Measurements from ENCODE around the gene KCNJ4.
"Not testable (repeated sequence)": the region's sequence is repeated elsewhere in the genome, so short reads cannot be mapped to it uniquely, and the experiment has no call there.

The KCNJ4 gene

DNA sequence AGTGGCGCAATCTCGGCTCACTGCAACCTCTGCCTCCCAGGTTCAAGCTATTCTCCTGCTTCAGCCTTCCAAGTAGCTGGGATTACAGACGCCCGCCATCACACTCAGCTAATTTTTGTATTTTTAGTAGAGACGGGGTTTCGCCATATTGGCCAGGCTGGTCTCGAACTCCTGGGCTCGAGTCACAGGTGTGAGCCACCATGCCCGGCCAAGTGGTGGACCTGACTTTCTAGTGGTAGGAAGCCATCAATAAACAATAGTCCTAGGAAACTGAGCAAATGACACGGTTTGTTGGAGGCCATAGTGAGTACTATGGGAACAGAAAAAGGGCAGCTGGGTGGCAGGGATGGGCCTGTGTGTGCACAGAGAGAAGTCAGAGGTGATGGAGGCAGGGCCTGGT is 15.2 kb upstream of the KCNJ4 start:
- DNase-seq (ENCODE audit: low read depth): not testable (repeated sequence)

DNA sequence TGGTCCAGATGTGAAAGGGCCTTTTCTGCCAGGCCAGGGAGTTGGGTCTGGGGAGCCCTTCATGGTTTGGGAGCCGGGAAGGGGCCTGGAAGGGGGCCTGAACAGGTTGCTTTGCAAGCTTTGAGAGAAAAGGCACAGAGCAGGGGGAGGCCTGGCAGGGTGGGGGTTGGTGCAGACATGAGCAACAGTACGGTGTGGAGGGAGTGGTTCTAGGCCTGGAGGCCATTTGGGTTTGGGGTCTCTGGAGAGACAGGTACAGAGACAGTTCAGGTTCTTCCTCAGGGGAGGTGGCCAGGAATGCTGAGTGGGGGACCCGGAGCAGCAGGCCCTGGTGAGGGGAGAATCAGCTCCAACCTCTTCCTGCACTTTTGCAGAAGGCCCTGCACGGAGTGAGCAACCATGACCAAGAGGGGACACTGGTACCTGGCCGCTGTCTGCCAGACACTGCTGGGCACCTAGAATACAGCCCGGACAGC is 14.3 kb upstream of the KCNJ4 start:
- no peak for DNase-seq (ENCODE audit: low read depth)

DNA sequence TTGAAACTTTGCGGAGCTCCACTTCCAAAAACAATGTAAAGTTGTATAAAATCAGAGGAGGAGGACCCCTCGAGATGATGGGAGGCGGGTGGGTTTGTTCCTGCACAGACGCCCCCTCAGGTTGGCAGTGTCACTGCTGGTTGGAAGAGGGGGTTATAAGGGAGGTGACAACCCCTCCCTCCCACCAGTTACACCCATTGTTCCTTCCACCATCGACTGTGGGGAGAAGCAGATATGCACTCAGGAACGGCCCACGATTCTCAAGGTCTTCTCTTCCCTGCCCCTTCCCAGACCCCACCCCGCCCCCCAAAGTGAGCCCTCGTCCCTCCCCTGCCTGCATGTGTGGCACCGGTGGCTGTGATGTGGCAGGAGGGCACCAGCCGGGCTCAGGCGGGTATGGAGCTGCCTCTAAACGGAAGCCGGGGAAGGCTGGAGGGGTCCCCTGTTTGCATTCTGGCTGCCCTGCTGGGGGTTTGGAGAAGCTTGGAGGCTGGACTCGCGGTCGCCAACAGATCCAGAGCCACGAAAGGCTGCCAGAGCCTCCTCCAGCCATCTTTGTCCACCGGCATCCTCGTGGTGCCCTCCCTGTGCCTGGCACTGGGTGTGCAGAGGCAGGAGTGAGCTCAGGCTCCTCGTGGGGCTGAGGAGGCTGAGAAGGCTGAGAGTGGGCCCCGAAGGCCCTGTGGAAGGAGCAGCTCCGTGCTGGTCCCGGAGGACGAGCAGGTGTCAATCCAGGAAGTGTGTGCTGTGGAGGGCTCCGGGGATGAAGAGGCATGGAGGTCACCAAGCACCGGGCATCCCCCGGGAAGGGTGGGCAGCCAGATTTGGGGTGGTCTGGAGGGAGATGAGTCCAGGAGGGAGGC is 13.7 kb upstream of the KCNJ4 start:
- no peak for DNase-seq (ENCODE audit: low read depth)

GRCh38 chr22:38467904-38468442 is 13.0 kb upstream of the KCNJ4 start, which contains the start of gene KDELR3:
Gene KDELR3 (plus strand): TSS chr22:38468096. CDS start chr22:38468234, 138 bp downstream.
- no peak for DNase-seq (ENCODE audit: low read depth)

DNA sequence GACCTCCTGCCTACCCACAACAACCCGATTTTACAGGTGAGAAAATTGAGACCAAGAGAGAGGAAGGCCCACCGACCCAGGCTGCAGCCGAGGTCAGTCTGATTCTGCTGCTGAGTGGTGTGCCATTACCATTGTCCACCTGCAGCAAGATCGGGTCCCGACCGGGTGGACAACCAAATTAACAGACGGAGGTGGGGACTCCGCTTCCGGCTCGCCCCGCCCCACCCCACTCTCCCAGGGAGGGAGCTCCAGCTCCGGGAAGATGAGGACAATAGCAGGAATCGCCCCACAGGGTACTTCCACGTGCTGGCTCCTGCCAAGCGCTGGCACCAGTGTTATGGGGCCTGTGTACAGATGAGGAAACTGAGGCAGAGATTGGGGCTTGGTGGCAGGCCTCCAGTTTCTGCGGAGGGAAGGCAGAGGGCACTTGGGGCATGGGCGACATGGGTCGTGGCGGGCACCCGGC is 12.5 kb upstream of the KCNJ4 start:
- DNase-seq (ENCODE audit: low read depth): no peak

GRCh38 chr22:38465673-38466490 is 10.9 kb upstream of the KCNJ4 start:
- DNase-seq (ENCODE audit: low read depth): no peak

DNA sequence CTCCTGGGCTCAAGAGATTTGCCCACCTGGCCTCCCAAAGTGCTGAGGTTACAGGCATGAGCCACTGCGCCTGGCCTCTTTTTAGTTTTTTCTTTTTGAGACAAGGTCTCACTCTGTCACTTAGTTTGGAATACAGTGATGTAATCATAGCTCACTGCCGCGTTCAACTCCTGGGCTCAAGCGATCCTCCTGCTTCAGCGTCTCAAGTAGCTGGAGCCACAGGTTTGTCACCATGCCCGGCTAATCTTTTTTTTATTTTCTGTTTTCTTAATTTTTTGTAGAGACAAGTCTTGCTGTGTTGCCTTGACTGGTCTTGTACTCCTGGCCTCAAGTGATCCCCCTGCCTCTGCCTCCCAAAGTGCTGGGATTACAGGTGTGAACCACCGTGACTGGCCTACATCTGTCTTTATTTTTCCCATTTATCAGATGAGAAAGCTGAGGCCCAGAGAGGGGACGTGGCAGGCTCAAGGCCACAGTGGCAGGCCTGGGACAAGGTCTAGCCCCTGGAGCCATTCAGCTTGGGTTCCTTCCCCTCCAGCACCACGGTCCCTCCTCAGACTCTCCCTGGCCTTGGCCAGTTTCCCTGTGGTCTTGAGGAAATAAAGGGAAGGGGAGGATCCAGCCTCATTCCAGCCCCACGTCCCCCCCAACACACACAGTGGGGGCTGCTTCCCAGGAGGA is 10.1 kb upstream of the KCNJ4 start:
- DNase-seq (ENCODE audit: low read depth): no peak

DNA sequence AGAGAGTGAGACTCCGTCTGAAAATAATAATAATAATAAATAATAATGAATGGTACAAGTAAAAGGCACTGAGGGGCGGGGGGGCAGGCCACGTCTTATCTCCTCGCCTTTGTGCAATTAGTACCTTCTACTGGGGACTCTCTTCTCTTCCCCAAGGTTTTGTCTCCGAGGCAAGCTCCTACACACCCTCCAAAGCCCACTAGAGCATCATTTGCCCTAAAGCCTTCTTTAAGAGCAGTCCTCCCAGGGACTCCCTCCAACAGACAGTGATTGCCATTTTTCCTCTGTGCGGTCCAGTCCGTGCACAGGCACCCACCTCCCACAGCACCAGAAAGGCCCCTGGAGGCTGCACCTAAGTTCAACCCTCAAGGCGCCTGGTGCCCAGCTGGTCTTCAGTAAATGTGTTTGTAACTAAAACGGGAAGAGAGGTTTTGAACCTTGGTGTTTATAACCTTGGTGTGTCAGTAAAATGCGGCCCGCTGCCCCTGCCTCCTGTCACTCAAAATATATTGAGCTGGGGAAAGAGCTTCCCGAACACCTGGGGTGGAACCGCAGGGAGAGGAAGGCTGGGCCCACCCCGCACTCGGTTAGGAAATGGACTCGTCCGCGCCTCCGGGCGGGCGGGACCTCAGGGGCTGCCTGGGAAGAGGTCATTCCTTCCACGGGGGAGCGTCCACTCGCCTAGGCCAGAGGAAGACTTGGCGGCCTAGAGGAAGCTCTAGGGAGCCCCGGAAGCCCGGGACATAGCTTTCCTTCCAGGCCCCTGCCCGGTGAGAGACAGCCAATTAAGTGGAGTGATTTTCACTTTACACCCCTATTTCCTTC is 8.2 kb upstream of the KCNJ4 start:
- no peak for DNase-seq (ENCODE audit: low read depth)

DNA sequence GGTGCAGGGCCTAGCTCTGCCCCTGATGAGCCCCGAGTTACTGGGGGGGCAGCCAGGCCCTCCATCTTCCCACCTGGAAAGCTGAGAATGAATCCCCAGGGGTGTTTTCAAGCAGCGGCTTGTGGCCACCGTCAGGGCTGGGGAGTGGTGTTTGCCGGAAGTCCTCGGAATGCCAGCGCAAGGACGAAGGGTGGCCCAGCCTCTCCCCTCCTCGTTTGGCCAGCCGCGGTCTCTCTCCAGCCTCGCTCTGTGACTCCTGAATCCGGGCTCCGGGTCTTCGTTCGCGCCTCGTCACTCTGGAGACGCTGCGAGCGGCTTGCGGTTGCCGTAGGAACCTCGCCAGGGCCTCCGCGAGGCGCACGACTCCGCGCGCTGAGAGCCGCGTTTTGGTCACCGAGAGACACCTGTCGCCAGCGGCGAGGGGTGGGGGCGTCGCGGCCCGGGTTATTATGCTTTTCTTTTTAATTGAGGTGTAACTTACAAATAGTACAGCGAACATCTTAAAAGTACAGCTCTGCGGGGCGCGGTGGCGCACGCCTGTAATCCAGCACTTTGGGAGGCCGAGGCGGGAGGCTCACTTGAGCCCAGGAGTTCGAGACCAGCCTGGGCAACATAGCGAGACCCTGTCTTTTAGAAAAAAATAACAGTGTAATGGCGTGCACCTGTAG is 6.5 kb upstream of the KCNJ4 start:
- no peak for DNase-seq (ENCODE audit: low read depth)

DNA sequence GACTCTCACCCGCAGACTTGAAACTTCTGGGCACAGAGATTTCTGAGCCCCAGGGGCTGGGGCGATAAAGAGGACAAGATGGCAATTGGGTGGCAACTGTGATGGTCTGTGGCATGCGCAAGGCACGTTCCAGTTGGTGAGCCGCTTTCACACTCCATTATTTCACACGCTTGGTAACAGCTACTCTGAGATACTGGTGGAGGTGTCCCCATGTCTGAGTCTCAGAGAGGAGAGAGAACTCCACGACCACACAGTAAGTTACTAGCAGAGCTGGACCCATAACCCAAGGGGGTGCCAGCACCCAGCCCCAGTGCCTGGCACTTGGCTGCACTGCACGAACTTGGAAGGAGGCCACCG is 6.0 kb upstream of the KCNJ4 start:
- DNase-seq (ENCODE audit: low read depth): no peak

DNA sequence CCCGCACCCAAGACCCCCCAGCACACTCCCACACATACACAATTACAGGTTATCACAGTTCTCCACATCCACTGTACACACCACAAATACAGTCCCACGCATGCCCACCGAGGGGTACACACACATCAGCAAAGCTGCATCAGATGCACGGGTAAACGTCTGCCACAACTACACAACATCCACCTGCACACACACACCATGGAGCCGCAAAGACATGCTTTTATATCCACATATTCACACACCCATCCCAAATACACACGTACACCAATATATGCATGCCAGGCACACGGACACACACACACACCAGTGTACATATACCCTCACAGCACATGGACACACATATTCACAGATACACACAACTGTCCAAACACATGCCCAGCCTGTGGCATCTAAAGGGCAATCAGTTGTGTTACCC is 5.4 kb upstream of the KCNJ4 start:
- DNase-seq (ENCODE audit: low read depth): no peak

DNA sequence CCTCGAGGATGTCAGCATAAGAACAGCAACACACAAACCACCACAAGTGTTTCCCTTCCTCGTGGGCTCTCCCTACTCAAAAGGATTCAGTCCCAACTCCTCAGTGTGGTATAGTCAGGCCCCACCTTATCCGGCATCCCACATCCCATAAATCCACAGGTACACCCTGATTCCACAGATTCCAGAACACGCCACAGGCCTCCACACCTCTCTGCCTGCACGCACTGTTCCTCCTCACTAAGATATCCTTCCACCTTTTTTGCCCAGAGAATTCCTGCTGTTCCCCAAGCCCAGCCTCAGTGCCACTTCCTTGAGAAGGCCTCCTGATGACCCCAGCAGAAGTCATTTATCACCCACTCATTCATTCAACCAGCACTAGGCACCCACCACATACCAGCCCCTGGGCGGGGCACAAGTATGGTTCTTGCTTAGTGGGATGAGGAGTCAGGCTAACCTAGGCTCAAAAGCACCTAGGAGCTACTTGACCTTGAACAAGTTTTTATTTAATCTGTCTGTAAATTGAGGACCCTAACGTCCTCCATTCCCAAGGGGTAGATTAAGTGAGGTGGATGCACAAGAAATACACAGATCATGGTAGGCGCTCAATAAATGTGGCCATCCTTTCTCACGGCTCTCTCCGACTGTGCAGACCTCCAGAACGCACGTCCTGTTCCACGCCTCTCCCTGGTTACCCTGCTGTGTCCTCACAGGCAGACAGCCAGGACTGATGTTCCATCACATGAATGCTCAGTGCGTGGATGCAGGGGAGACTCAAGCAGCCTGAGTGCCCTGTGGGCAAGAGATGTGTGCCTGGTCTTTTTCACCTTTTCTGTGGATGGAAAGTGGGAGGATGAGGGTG is 2.1 kb upstream of the KCNJ4 start:
- no peak for DNase-seq (ENCODE audit: low read depth)

DNA sequence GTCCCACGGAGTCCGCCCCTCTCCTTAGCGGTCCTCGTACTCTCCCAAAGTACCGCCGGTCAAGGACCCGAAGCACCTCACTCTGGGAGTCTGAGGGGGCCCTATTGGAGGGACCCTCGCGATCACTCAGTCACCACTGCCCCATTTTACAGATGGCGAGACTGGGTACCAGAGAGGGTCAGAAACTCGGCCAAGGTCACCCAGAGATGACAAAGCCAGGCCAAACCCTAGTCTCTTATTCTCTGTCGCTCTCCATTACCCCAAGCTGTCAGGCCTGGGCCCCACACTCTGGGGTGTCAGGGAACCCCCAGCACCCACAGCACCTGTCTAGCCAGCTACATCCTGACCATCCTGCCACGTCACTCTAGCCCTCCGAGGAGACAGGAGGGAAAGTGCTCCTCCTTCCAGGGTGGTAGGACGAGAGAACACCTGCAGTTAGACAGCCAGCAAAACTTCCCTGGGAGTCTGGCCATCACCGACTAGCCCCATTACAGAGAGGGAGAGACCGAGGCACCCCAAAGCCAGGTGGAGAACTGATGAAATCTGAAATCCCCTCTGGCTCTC is 1.4 kb upstream of the KCNJ4 start:
- DNase-seq (ENCODE audit: low read depth): no peak

- no peak for DNase-seq (ENCODE audit: low read depth)
Measured at GRCh38 chr22:38455530-38456271, 702 bp upstream of the KCNJ4 start.

DNA sequence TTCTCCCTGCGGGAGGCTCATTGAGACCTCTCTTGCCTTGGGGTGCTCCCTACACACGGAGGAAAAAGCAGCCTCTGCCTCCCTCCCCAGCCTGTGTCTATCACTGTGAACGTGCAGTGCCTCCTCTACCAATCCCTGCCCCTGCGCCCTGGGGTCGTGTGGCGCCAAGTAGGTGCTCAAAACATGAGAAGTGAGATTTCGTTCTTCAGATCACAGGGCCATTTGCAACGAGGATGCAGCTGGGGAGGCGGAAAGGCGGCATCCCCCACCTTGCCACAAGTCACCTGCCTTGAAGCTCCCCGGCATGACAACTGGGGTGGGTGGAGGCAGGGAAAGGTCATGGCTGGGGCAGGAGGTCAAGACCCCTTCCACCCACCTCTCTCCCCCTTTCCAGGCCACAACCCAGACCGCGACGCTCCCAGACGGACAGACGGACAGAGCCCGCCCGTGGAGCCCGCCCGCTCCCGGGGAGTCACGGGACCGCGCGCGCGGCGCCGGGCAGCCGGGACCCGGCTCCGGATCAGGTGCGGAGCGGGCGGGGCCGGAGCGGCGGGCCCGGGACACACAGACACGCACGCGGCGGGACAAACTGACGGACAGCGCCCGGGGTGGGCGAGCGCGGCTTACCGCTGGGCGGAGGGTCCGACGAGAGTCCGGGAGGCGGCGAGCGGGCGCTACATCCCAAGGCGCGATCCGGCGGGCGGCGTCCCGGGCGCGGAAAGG is 485 bp downstream of the KCNJ4 start:
- DNase-seq (ENCODE audit: low read depth): no peak

- no peak for DNase-seq (ENCODE audit: low read depth)
Measured at GRCh38 chr22:38453996-38454352, 1.0 kb downstream of the KCNJ4 start.

DNA sequence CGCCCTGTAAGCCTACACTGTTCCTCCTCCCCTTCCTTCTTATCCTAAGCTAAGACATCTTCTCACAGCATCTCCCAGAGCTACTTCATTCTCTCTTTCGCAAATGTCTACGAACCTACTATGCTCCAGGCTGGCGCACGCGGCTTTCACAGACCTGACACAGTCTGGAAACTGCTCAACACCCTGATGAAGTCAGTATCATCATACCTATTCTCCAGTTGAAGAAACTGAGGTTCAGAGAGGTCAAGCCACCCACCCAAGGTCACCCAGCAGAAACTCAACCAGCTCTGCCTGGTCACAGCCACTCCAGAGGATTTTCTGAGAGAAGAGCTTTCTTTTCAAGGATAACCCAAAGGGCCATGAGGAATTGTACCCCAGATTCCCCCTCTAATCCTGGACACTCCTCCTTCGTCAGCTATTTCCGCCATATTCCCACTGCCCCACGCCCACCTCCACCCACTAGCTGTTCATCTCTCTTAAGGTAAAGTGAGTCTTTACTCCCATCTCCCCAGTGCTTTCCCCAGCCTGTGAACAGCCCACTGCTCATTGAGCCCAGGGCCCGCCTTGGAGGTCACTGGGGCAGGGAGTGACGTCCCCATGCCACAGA is 1.8 kb downstream of the KCNJ4 start:
- DNase-seq (ENCODE audit: low read depth): no peak
